Hippocampal formation (tissue), 2 donors: ENCODE data around the gene ALDH1A2.

Experiments
- DNase-seq, 2 donors: peaks; one replicate each; lab custom pipeline; 2025; lab: John Stamatoyannopoulos, UW

ALDH1A2 gene

DNA sequence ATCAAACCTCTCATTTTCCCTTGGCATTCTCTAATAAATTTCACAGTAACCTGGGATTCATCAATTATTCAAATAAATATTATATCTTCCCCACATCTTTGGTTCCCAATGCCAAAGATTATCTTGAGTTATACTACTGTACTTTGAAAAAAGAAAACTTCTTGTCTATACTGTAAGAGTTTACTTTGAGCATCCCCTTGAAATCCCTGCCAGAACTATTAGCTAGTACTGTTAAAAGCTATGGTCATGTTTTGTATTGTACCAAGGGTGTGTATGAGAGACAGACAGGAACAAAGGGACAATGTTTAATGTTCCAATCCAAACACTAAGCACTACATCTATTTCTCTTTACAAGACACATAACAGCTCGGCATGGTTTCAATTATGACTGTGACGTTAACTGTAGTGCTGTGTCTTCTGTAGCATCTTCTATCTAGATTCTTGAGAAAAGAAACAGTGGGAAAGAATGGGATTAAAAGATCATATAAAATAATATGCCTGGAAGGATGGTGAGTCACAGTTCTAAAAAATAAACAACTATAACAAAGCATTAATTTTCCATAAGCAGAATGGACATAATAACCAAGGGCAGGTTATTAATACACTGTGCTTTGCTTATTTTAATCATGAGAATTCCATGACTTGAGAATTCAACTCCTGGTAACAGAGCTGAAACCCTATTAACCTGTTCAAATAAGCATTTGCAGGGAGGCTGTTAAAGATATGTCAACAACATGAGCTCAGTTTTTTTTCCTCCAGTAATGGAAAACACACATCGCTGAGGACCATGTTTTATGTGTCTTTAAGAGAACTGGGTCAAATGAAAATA, 71.1 kb downstream of the ALDH1A2 start:
- DNase-seq: no peak

DNA sequence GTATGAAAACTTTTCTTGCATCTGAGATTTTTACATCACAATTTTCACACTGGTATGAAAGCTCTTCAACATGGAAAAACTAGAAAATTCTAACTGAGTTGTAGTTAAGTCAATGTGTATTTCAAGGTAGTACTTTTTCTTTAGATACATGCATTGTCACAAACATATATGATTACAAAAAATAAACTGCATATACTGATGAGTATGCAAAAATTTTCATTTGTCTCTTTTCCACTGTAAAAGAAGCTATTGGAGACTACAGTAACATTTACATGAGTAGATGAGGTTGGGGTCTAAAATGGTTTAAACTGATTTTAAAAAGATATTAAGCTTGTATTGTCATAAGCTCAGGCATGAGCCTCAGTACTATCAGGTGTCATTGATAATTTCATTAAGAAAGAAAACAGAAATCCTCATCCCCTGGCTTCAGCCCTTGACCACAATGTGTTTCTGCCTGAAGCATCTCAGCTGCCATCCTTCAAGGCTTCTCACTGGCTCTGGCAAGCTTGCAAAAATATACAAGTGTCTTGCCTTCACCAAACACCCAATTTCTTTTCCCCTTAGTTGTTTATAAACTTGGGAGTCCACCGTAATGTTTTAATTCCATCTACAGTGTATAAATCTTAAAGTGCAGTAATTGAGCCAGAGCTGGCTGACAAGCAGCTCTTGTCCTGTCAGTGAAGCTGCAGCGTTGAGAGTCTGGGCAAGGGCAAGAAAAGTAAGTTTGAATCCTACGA, 71.9 kb downstream of the ALDH1A2 start:
- DNase-seq: no peak

DNA sequence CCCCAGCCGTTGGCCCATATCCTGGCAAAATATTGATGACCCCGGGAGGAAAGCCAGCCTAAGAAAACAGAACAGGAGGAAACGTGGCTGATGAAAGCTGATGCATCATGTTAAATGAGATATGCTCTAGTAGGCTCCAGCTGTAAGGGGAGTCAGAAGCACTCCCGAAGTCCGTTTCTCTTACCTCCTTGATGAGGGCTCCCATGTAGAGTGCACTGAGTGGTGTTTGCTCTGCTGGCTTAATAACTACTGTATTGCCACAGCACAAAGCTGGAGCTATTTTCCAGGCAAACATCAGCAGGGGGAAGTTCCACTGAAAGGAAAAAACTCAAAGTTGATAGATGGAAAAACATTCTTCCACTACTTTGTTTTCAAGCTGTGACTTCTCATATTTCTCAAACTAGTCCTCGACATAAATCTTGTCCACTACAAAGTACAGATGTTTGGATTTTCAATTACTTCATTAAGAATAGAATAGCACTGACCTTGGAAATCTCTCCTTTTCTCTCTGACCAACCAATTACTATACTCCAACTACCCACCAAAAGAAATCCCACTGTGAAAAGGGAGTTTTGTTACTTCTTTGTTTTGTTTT, 72.7 kb downstream of the ALDH1A2 start:
- no peak for DNase-seq

DNA sequence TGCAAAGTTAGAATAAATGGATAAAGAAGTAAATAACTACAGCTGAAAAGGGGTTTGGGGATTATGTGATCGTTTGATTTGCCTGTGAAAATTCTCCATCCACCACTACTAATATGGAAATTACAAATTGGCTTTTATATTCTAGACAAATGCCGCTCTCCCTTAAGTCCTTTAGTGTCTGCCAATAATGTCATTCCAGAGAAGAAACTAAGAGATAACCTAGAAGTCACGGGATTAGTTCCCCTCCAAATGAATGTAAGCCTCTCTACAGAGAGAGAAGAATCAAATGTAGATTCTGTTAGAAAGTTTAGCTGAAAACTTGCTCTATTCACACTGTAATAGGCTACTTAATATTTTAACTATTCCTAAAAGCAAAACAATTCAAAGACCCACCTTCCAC, 92.0 kb downstream of the ALDH1A2 start:
- no peak for DNase-seq

DNA sequence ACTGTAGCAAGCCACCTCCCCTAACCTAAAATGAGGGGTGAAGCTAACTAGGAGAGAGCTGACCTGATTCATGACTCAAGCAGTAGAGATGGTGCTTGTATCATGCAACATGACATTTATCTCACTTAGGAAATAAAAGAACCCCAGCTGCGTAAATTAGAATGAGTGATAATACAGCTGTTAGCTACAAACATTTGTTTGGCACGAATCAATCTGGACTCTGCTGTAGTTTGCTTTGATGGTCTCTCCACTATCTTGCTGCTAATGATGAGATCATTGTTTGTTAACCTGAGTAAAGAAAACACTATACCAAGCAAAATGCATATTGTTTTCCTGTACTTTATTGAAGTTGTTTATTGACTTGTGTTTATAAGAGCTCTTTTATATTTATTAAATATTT, 92.6 kb downstream of the ALDH1A2 start:
- no peak for DNase-seq

DNA sequence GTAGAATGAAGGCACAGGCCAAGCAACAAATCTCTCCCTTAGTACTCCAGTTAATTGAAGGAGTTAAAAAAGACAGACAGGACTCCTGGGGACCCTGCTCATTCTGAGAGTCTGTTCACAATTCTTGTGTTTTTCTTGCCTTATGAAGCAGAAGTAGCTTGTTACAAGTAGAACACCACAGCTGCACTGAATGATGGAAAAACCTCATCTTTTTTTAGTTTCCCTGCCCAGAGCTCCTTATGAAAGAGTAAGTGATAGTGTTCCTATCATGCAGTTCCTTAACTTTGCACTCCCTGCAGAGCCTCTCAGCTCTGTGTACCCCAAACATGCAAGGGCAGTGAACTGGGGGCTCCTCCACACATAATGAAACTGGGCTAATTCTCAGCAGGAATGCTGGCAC, 95.5 kb downstream of the ALDH1A2 start:
- no peak for DNase-seq

DNA sequence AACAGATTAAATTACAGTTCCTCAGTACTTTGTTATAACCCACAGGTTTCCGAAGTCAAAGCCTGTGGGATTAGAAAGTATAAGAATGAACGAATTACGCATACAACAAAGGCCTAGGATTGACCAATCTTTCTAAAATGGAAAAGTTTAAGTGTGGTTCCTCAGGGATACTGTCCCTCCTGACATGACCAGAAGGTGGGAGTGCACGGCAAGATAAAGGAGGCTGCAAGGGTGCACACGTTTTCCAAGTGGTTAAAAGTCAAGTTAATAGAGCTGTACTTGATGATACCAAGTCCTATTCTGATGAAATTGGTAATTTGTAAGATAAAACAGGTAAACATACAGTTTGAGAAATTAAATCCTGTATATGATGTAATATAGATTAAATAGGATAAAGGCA, 96.2 kb downstream of the ALDH1A2 start:
- DNase-seq: no peak

DNA sequence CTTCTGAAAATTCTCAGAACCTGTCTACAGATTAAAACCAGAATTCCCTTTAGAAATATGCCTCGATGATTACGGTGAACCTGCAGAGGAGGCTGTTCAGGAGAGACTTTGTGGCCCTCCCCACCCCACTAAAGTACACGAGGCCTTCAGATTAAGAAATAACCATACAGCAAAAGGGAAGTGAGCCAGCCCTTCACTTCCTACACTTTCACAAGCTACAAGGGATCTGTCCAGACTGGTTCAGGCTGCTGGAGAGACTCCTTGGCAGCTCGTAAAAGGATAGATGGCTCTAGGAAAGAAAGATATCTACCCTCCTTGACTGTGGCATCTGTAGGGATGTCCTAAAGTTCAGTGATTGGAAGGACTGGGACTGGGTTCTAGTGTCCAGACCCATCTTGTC, 102.6 kb downstream of the ALDH1A2 start:
- no peak for DNase-seq

DNA sequence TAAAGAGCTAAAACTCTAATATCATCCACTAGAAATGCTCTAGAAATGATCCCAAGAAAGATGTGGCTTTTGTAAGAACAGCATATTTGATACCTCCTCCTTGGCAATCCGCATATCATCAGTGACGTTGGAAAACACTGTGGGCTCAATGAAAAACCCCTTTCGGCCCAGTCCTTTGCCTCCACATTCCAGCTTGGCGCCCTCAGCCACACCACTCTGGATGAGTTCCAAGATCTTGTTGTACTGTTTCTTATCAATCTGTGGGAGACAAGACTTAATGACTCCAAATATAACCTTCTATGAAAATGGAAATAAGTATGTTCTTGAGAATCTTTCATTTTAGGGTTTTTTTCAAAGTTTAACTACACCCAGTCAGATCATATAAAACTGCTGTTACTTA, 103.6 kb downstream of the ALDH1A2 start:
- no peak for DNase-seq

DNA sequence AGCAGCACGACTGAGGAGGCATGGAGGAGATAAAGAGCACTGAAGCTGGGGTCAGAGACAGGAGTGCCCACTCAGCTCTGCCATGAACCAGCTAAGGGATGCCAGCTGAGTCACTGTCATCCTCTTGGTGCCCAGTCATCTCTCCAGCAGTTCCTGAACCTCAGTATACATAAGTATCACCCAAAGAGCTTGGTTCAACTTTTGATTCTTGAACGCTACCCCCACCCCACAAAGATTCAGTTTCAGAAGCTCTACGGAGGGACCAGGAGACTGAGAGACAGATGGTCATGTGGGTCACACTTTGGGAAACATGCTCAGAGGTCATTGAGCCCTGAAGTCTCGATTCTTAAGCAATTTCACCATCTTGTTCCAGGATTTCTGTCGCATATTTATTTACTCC, 108.4 kb downstream of the ALDH1A2 start:
- no peak for DNase-seq

DNA sequence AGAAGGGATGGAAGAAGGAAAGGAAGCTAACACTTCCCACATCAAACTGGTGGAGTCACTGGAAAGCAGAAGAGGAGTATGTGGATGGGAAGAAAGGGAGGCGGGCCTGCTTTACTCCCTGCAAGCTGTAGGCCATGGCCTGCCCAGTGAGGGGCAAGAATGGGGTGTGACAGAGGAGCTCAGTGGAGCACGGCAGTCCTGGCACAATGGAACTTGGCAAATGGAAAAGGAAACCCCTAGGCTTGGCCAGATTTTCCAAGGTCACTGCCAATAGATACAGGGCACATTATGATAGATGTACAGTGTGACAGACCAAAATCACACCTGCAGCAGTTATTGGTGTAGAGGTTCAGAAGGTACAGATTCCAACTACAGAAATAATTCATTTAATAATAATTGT, 111.6 kb downstream of the ALDH1A2 start:
- DNase-seq: no peak

DNA sequence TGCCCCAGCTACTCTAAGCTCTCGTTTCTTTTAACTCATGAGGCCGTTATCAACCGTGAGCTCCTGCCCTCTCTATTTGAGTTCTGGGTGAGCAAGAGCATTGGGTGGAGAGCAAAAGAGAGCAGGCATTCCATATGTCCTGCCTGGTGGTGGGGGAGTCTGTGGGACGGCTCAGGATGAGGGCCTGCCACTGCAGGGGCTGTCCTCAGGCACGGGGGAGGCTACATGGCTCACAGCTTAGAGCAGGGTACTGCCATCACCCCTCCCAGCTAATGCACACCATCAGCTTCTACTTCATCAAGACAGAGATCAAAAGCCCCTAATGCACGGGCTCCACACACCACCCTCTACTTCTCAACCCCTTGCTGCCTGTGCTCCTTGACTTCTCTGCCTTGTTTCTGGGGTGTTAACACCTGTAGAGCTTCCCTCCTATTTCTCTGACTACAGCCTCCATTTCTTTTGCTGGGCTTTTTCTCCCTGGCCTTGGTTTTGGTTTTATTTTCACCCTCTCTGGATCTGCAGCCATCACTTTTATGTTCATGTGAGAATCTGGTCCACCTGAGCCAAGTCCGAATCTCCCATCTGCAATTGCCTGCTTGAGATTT, 114.1 kb downstream of the ALDH1A2 start:
- no peak for DNase-seq

DNA sequence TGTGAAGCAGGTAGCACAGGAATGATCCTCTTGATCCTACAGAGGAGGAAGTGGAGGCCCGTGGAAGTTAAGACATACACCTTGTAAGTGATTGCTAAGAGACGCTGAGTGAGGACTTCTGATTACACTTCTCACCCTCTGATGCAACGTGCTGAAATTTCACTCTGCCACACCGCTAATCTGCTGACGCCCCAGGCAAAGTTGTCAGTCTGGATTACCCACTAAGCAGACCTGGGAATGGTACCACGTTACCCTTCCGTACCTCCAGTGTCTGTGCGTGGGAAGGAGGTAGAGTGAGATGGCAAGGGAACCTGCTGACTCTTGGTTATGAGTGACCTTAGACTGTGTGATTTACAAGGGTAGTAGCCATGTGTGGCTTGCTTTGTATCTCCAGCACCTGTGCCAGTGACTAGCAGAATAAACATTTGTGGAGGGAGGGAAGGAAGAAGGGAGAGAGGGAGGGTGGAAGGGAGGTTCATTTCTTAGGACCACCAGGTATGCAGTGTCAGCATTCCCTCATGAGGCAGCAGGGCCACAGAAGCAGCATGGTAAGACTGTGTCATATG, 115.0 kb downstream of the ALDH1A2 start:
- DNase-seq: no peak

DNA sequence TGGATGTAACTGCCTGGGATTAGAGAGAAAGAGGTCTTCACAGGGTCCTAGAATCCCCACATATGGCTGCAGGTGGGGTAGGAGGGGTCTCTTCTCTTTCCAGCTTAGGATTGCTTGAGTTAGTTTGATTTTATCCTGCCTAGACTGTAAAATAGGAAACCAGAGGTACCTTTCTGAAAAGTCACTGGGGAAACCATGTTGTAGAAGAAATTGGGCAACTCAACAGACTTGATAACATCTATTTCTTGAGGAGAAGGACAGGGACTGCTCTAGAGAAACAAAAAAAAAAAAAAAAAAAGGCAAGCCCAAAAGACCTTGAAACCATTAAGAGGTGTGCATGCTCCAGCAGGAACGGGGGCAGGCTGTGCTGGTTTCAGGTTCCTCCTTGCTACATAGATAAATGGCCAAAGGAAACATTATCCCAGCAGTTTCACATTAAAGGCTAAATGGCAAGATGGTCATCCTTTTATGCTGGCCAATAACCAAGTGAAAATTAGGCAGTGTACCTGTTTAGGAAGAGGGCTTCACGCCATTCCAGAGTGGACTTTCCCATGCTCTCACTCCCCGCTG, 116.1 kb downstream of the ALDH1A2 start:
- no peak for DNase-seq

DNA sequence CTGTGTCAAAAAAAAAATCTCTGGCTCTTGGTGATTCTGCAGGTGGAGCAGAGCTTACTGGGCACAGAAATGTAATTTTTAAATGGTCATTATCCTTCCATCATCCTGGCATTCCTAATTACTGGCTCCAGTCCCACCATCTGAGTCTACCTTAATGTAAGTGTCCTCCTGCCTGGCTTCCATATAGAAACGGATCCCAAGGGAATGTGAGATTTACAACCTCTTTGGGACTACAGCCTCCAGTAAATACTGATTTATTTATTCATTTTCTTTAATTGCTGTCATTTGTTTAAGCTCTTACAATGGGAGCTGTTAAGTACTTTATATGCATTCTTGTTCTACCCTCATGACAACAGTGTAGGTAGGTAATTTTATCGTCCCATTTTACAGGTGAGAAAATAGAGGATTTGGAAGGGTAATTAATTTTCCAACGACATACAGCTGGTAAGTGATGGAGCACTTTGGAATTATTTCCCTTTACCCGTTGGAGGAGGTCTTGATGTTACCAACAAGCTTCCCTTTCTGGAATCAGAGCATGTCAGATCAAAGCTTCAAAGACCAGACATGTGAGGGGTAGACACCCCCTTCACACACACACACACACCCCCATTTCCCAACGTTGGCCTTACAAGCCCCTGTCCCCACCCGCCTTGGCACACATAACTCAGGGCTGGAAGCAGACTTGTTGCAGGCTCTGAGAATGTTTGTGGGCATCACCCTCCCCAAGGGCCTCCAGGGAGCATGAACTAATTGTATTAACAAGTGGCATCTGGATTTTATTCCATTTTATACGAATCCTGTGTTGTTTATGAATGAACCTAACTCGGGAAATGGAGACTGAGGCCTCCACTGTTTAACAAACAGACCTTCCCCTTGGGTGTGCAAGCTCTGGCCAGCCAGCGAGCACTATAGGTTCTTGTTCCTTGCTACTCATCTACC, 116.9 kb downstream of the ALDH1A2 start:
- no peak for DNase-seq

DNA sequence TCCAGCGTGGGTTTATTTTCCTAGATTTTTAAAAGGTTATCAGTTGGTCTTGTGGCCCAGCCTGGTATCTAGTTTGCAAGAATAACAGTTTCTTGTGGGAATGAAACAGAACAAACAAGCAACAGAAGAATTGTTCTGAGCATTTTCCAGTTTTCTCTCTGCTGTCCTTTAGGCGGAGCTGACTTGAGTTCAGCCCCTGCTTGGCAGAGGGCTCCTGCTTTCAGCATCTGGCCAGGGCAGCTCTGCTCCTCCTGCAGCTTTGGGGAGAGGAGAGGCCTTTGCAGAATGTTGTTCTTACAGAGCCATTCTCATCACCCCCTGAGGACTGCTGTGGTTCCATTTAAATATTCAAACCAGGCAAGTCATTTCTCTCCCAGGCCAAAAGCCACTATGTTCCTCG, 117.7 kb downstream of the ALDH1A2 start:
- no peak for DNase-seq

DNA sequence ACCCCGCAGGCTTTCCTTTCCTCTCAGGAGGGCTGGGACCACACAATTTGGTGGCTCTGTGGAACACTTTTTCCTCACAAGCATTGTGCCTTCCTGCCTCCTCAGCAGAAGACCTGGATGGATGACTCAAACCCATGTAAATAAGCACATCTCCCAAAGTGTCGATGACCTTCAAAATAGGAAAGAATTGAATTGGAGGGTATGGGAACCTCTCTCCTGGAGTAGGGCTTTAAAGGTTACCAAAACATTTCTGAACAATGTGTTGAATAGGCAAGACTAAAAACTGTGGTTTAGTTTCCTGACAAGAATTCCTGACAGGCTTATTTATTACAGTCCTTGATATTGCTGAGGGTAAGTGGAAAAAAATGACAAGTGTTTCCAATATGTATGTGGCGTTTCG, 118.2 kb downstream of the ALDH1A2 start:
- DNase-seq: no peak

DNA sequence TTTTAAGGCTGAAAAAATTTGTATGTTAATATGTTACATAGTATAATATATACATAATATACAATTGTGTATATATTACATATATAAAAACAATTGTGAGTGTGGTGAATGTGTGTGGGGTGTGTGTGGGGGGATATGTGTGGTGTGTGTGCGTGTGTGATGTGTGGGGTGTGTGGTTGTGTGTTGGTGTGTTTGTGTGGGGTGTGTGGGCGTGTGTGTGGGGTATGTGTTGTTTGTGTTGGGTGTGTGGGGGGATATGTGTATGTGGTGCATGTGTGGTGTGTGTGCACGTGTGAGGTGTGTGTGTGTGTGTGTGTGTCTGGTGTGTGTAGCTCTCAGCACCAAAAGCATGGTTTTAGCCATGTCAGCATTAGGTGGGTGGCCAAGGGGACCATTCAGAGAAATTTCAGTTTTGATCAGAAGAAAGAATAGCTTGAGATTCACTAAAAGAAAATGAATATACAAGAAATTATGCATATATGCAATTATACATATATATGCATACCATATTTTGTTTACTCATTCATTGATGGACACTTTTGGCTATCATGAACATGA, 118.9 kb downstream of the ALDH1A2 start:
- no peak for DNase-seq

DNA sequence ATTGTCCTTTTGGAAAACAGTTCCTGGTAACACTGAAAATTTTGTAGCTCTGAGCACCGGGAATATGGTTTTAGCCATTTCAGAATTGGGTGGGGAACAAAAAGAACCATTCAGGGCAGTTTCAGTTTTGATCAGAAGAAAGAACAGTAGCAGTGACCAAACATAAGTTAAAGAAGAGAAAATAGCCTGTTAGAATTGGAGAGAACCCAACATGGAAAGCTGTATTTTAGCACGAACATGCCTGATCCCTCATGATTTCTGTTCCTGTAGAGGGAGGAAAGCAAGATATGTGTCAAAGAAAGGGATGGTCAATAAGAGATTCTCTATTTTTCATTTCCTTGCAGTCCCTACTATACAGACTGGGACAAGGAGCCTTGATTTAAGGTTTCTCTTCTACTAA, 119.9 kb downstream of the ALDH1A2 start:
- no peak for DNase-seq

DNA sequence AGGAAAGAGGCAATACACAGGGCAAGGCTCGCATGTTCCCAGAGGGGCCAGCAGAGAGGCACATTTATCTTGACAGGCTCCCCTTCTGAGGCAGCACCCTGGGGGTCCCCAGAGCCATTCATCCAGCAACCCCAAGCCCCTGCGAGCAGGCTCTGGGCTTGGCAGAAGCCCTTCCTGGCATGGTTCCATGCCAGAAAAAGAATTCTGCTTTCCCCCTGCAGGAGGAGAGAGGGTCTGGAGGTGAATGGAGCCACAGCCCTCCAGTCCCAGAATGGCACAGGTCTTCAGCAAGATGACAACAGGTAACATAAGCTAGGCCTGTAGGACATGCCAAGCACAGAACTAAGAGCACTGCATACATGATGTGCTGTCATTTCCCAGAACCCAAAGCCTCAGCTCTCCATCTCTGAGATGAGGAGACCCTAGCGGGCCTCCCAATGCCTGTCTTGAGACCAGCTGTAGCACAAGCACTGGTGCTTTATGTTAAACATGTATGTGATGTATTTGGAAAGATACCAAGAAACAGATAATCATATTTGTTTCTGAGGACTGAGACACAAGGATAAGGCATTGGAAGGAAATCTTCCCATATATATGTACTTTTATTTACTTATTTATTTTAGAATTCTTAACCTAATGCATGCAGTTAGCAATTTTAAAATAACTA, 121.6 kb downstream of the ALDH1A2 start:
- no peak for DNase-seq
